ENCODE data around the gene IGF1R.
"Not testable (repeated sequence)": the region's sequence is repeated elsewhere in the genome, so short reads cannot be mapped to it uniquely, and the experiment has no call there.

IGF1R gene

GRCh38 chr15:98647774-98648653 lies at the start of gene IGF1R:
IGF1R (plus strand) TSS chr15:98648539; CDS start chr15:98649582, 1,043 bp downstream.
- H3K9ac ChIP-seq (ENCODE audit: low read depth, low read length): peak within 1 kb of the TSS; percentile 67
- peaks cover 2% of the 10 kb centered on the region for H3K4me1 ChIP-seq (ENCODE audit: control insufficient read depth, insufficient read depth, low read length)
- no peaks in the 10 kb centered on the region for H3K9me3 ChIP-seq (ENCODE audit: control insufficient read depth, insufficient read depth, low read length)
- no peaks in the 10 kb centered on the region for H3K27me3 ChIP-seq (ENCODE audit: control insufficient read depth, insufficient read depth, low read length)
- peak within 1 kb of the TSS; percentile 95 for H3K4me3 ChIP-seq (ENCODE audit: low read depth, low read length)
- H3K36me3 ChIP-seq (ENCODE audit: control insufficient read depth, insufficient read depth, low read length): no peaks in the 10 kb centered on the region

- no peaks in the 10 kb centered on the region for H3K36me3 ChIP-seq (ENCODE audit: control insufficient read depth, insufficient read depth, low read length)
- no peaks in the 10 kb centered on the region for H3K9me3 ChIP-seq (ENCODE audit: control insufficient read depth, insufficient read depth, low read length)
- H3K4me1 ChIP-seq (ENCODE audit: control insufficient read depth, insufficient read depth, low read length): peaks cover 11% of the 10 kb centered on the region
- H3K27me3 ChIP-seq (ENCODE audit: control insufficient read depth, insufficient read depth, low read length): peaks cover 5% of the 10 kb centered on the region
- peak overlapping the region; percentile 39 for H3K4me3 ChIP-seq (ENCODE audit: low read depth, low read length)
- H3K9ac ChIP-seq (ENCODE audit: low read depth, low read length): no peak overlapping the region
These were observed 48.2 kb upstream of the IGF1R start for GRCh38 chr15:98599909-98600691.

GRCh38 chr15:98604983-98605382 lies 43.4 kb upstream of the IGF1R start:
- Histone ChIP-seq H3K4me1 (ENCODE audit: control insufficient read depth, insufficient read depth, low read length) (peaks cover 12% of the 10 kb centered on the region), H3K4me3 (ENCODE audit: low read depth, low read length) (no peak overlapping the region), H3K9ac (ENCODE audit: low read depth, low read length) (no peak overlapping the region), H3K9me3 (ENCODE audit: control insufficient read depth, insufficient read depth, low read length) (no peaks in the 10 kb centered on the region), H3K36me3 (ENCODE audit: control insufficient read depth, insufficient read depth, low read length) (no peaks in the 10 kb centered on the region), H3K27me3 (ENCODE audit: control insufficient read depth, insufficient read depth, low read length) (no peaks in the 10 kb centered on the region)

GRCh38 chr15:98609144-98609852 lies 39.0 kb upstream of the IGF1R start:
- Histone ChIP-seq H3K36me3 (ENCODE audit: control insufficient read depth, insufficient read depth, low read length) (no peaks in the 10 kb centered on the region), H3K9ac (ENCODE audit: low read depth, low read length) (no peak overlapping the region), H3K27me3 (ENCODE audit: control insufficient read depth, insufficient read depth, low read length) (no peaks in the 10 kb centered on the region), H3K4me1 (ENCODE audit: control insufficient read depth, insufficient read depth, low read length) (peaks cover 4% of the 10 kb centered on the region), H3K9me3 (ENCODE audit: control insufficient read depth, insufficient read depth, low read length) (no peaks in the 10 kb centered on the region), H3K4me3 (ENCODE audit: low read depth, low read length) (no peak overlapping the region)

GRCh38 chr15:98610991-98611390 lies 37.3 kb upstream of the IGF1R start:
- no peaks in the 10 kb centered on the region for H3K36me3 ChIP-seq (ENCODE audit: control insufficient read depth, insufficient read depth, low read length)
- no peaks in the 10 kb centered on the region for H3K9me3 ChIP-seq (ENCODE audit: control insufficient read depth, insufficient read depth, low read length)
- H3K4me3 ChIP-seq (ENCODE audit: low read depth, low read length): no peak overlapping the region
- H3K9ac ChIP-seq (ENCODE audit: low read depth, low read length): no peak overlapping the region
- no peaks in the 10 kb centered on the region for H3K27me3 ChIP-seq (ENCODE audit: control insufficient read depth, insufficient read depth, low read length)
- H3K4me1 ChIP-seq (ENCODE audit: control insufficient read depth, insufficient read depth, low read length): peaks cover 4% of the 10 kb centered on the region

GRCh38 chr15:98611808-98612207 lies 36.5 kb upstream of the IGF1R start:
- Histone ChIP-seq H3K9me3 (ENCODE audit: control insufficient read depth, insufficient read depth, low read length) (no peaks in the 10 kb centered on the region), H3K36me3 (ENCODE audit: control insufficient read depth, insufficient read depth, low read length) (no peaks in the 10 kb centered on the region), H3K27me3 (ENCODE audit: control insufficient read depth, insufficient read depth, low read length) (no peaks in the 10 kb centered on the region), H3K4me3 (ENCODE audit: low read depth, low read length) (no peak overlapping the region), H3K9ac (ENCODE audit: low read depth, low read length) (no peak overlapping the region), H3K4me1 (ENCODE audit: control insufficient read depth, insufficient read depth, low read length) (peaks cover 4% of the 10 kb centered on the region)

- Histone ChIP-seq H3K9me3 (ENCODE audit: control insufficient read depth, insufficient read depth, low read length) (no peaks in the 10 kb centered on the region), H3K4me3 (ENCODE audit: low read depth, low read length) (no peak overlapping the region), H3K27me3 (ENCODE audit: control insufficient read depth, insufficient read depth, low read length) (no peaks in the 10 kb centered on the region), H3K4me1 (ENCODE audit: control insufficient read depth, insufficient read depth, low read length) (peaks cover 4% of the 10 kb centered on the region), H3K9ac (ENCODE audit: low read depth, low read length) (no peak overlapping the region), H3K36me3 (ENCODE audit: control insufficient read depth, insufficient read depth, low read length) (no peaks in the 10 kb centered on the region)
These were observed 35.7 kb upstream of the IGF1R start for GRCh38 chr15:98612490-98613110.

GRCh38 chr15:98614681-98615080 lies 33.7 kb upstream of the IGF1R start:
- H3K36me3 ChIP-seq (ENCODE audit: control insufficient read depth, insufficient read depth, low read length): no peaks in the 10 kb centered on the region
- no peak overlapping the region for H3K4me3 ChIP-seq (ENCODE audit: low read depth, low read length)
- H3K9ac ChIP-seq (ENCODE audit: low read depth, low read length): no peak overlapping the region
- H3K27me3 ChIP-seq (ENCODE audit: control insufficient read depth, insufficient read depth, low read length): no peaks in the 10 kb centered on the region
- no peaks in the 10 kb centered on the region for H3K9me3 ChIP-seq (ENCODE audit: control insufficient read depth, insufficient read depth, low read length)
- no peaks in the 10 kb centered on the region for H3K4me1 ChIP-seq (ENCODE audit: control insufficient read depth, insufficient read depth, low read length)

GRCh38 chr15:98616397-98616796 lies 31.9 kb upstream of the IGF1R start:
- Histone ChIP-seq H3K9me3 (ENCODE audit: control insufficient read depth, insufficient read depth, low read length) (no peaks in the 10 kb centered on the region), H3K27me3 (ENCODE audit: control insufficient read depth, insufficient read depth, low read length) (no peaks in the 10 kb centered on the region)

GRCh38 chr15:98617328-98617980 lies 30.9 kb upstream of the IGF1R start:
- no peaks in the 10 kb centered on the region for H3K9me3 ChIP-seq (ENCODE audit: control insufficient read depth, insufficient read depth, low read length)
- H3K9ac ChIP-seq (ENCODE audit: low read depth, low read length): no peak overlapping the region
- no peaks in the 10 kb centered on the region for H3K4me1 ChIP-seq (ENCODE audit: control insufficient read depth, insufficient read depth, low read length)
- H3K27me3 ChIP-seq (ENCODE audit: control insufficient read depth, insufficient read depth, low read length): no peaks in the 10 kb centered on the region
- no peaks in the 10 kb centered on the region for H3K36me3 ChIP-seq (ENCODE audit: control insufficient read depth, insufficient read depth, low read length)
- H3K4me3 ChIP-seq (ENCODE audit: low read depth, low read length): no peak overlapping the region

More at GRCh38 chr15:98616397-98616796, 31.9 kb upstream of the IGF1R start:
- H3K9ac ChIP-seq (ENCODE audit: low read depth, low read length): no peak overlapping the region
- H3K36me3 ChIP-seq (ENCODE audit: control insufficient read depth, insufficient read depth, low read length): no peaks in the 10 kb centered on the region
- no peak overlapping the region for H3K4me3 ChIP-seq (ENCODE audit: low read depth, low read length)
- H3K4me1 ChIP-seq (ENCODE audit: control insufficient read depth, insufficient read depth, low read length): no peaks in the 10 kb centered on the region

GRCh38 chr15:98618576-98618975 lies 29.8 kb upstream of the IGF1R start:
- H3K27me3 ChIP-seq (ENCODE audit: control insufficient read depth, insufficient read depth, low read length); H3K9ac ChIP-seq (ENCODE audit: low read depth, low read length); H3K36me3 ChIP-seq (ENCODE audit: control insufficient read depth, insufficient read depth, low read length); H3K4me3 ChIP-seq (ENCODE audit: low read depth, low read length); H3K4me1 ChIP-seq (ENCODE audit: control insufficient read depth, insufficient read depth, low read length); H3K9me3 ChIP-seq (ENCODE audit: control insufficient read depth, insufficient read depth, low read length): not testable (repeated sequence)
